ENCODE data around the gene ARMH3.

- TF ChIP-seq REST (IDR thresholded peaks at IDR 0.05; ENCODE audit: insufficient read depth in 1 of 2, low read depth in 2 of 2, low read length in 2 of 2) (no peak), POLR2AphosphoS5 (IDR thresholded peaks at IDR 0.05; ENCODE audit: low read depth, low read length) (no peak), TAF1 (IDR thresholded peaks at IDR 0.05; ENCODE audit: borderline replicate concordance, insufficient read depth, low read length) (no peak)
These were observed 87.6 kb downstream of the ARMH3 start for GRCh38 chr10:101968286-101968939.

All from PFSK-1 (cell line).